Caco-2 (cell line): ENCODE measurements around the gene GMNN. TPM values are rescaled to one million over a fixed set of nuclear protein-coding genes. Genes with fewer than 3 reads are reported as not detected.

Source experiments
- BruUV-seq: library from RNA; stranded (reverse); fragments of 400-500 nt; replicated peaks from 2 replicates; lab custom pipeline; 2021; lab: Mats Ljungman, UMichigan
- CTCF ChIA-PET: fragments of 300-600 bp; sonication (Branson Sonifier 250); formaldehyde crosslinking; loops from one replicate; lab custom pipeline; 2022; ENCODE audit warnings: antibody characterized with exemption; lab: Charles Lee
- POLR2A ChIA-PET: fragments of 300-600 bp; sonication (Branson Sonifier 250); formaldehyde crosslinking; loops from one replicate; lab custom pipeline; 2022; ENCODE audit warnings: antibody characterized with exemption; lab: Charles Lee
- DNase-seq, 2 experiments: peaks; one replicate each; pipeline versions ENCODE4 v3.0.0 to v3.0.0-alpha.2; 2020 to 2022
- H3K27me3 ChIP-seq: replicated peaks from 2 replicates; pipeline ENCODE4 v1.6.0; 2011; ENCODE audit warnings: low read length; ENCODE audit not compliant: control insufficient read depth, insufficient read depth
- H3K36me3 ChIP-seq: 2 replicates; pipeline ENCODE4 v1.5.1; 2011; ENCODE audit warnings: low read length; ENCODE audit not compliant: control insufficient read depth, insufficient read depth
- H3K4me1 ChIP-seq: fragments of 250-450 bp; sonication (Bioruptor Pico); 2 replicates; pipeline ENCODE4 v1.5.1; 2020; ENCODE audit warnings: mild to moderate bottlenecking
- H3K4me3 ChIP-seq: 2 replicates; pipeline ENCODE4 v1.5.1; 2011; ENCODE audit warnings: low read depth, mild to moderate bottlenecking, control low read depth, low read length
- H3K9me3 ChIP-seq: fragments of 250-450 bp; sonication (Bioruptor Pico); 2 replicates; pipeline ENCODE4 v1.5.1; 2020; ENCODE audit warnings: mild to moderate bottlenecking, moderate library complexity
- H3K27ac Mint-ChIP-seq: one replicate; pipeline ENCODE4 v1.8.0; 2022; ENCODE audit warnings: mixed read lengths; ENCODE audit not compliant: unreplicated experiment
- H3K27me3 Mint-ChIP-seq: one replicate; pipeline ENCODE4 v1.8.0; 2022; ENCODE audit warnings: mixed read lengths; ENCODE audit not compliant: insufficient read depth, unreplicated experiment
- H3K36me3 Mint-ChIP-seq: one replicate; pipeline ENCODE4 v1.8.0; 2022; ENCODE audit warnings: mild to moderate bottlenecking, mixed read lengths; ENCODE audit not compliant: insufficient read depth, unreplicated experiment
- H3K4me1 Mint-ChIP-seq: one replicate; pipeline ENCODE4 v1.8.0; 2022; ENCODE audit warnings: low read depth, mixed read lengths; ENCODE audit not compliant: unreplicated experiment
- H3K4me3 Mint-ChIP-seq: one replicate; pipeline ENCODE4 v1.8.0; 2022; ENCODE audit warnings: mild to moderate bottlenecking, moderate library complexity, mixed read lengths; ENCODE audit not compliant: unreplicated experiment
- H3K9me3 Mint-ChIP-seq: one replicate; pipeline ENCODE4 v1.8.0; 2022; ENCODE audit warnings: mixed read lengths; ENCODE audit not compliant: unreplicated experiment
- intact Hi-C: fragments of 100-400 bp; cut with micrococcal nuclease; formaldehyde crosslinking; loops from one replicate; pipeline ENCODE4 v1.10.0; 2022; ENCODE audit not compliant: unreplicated experiment
- total RNA-seq: library from RNA; stranded (reverse); gene quantifications from 2 replicates; pipeline ENCODE4 v1.2.3, GENCODE V29; 2022
- TF ChIP-seq, protein P1 (sequence below), 2 experiments: fragments of 200-600 bp in 1 of 2; IDR thresholded peaks; 1 replicate in 1 of 2; 2 replicates in 1 of 2; pipeline versions ENCODE4 v1.5.1 to v1.8.0; 2011 to 2022; ENCODE audit warnings: antibody characterized with exemption in 1 of 2, control low read depth in 1 of 2, inconsistent platforms in 1 of 2, low read depth in 1 of 2, low read length in 1 of 2, mild to moderate bottlenecking in 1 of 2, moderate library complexity in 1 of 2; ENCODE audit not compliant: insufficient read depth in 1 of 2, severe bottlenecking in 1 of 2, unreplicated experiment in 1 of 2

Gene GMNN
- total RNA-seq, 1 experiment from 2014 or later: 66.5 TPM

DNA sequence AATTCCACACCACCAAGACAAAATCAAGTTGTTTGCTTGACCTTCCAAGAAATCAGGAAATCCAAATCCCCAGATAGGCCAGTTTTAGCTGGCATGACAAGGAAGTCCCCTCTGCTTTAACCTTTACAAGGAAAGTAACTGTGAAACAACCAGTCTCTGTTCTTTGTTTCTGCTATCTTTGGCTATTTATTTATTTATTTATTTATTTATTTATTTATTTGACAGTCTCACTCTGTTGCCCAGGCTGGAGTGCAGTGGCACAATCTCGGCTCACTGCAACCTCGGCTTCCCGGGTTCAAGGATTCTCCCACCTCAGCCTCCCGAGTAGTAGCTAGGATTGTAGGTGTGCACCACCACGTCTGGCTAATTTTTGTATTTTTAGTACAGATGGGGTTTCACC lies 14.5 kb upstream of the GMNN start:
- Histone ChIP-seq H3K27me3 (no peaks in the 10 kb centered on the region), H3K4me3 (no peak overlapping the region), H3K4me1 (peaks cover 1% of the 10 kb centered on the region; the same call in 1 of the 2 replicates), H3K36me3 (no peaks in the 10 kb centered on the region), H3K9me3 (no peaks in the 10 kb centered on the region)
- H3K4me1 Mint-ChIP-seq: peaks cover 14% of the 10 kb centered on the region
- ChIA-PET POLR2A (no interaction called here), CTCF (no interaction called here)
- no peaks in the 10 kb centered on the region for H3K36me3 Mint-ChIP-seq
- intact Hi-C loops: no loop called here
- TF ChIP-seq, protein P1, sequence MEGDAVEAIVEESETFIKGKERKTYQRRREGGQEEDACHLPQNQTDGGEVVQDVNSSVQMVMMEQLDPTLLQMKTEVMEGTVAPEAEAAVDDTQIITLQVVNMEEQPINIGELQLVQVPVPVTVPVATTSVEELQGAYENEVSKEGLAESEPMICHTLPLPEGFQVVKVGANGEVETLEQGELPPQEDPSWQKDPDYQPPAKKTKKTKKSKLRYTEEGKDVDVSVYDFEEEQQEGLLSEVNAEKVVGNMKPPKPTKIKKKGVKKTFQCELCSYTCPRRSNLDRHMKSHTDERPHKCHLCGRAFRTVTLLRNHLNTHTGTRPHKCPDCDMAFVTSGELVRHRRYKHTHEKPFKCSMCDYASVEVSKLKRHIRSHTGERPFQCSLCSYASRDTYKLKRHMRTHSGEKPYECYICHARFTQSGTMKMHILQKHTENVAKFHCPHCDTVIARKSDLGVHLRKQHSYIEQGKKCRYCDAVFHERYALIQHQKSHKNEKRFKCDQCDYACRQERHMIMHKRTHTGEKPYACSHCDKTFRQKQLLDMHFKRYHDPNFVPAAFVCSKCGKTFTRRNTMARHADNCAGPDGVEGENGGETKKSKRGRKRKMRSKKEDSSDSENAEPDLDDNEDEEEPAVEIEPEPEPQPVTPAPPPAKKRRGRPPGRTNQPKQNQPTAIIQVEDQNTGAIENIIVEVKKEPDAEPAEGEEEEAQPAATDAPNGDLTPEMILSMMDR (IDR thresholded peaks at IDR 0.05; ENCODE audit: insufficient read depth in 1 of 2, low read depth in 1 of 2, low read length in 1 of 2, severe bottlenecking in 1 of 2, unreplicated experiment in 1 of 2): no peak
- no peaks in the 10 kb centered on the region for H3K9me3 Mint-ChIP-seq
- H3K4me3 Mint-ChIP-seq: no peak overlapping the region
- no TSS peak for BruUV-seq
- H3K27me3 Mint-ChIP-seq: no peaks in the 10 kb centered on the region
- no peak overlapping the region for H3K27ac Mint-ChIP-seq
- DNase-seq: no peak

DNA sequence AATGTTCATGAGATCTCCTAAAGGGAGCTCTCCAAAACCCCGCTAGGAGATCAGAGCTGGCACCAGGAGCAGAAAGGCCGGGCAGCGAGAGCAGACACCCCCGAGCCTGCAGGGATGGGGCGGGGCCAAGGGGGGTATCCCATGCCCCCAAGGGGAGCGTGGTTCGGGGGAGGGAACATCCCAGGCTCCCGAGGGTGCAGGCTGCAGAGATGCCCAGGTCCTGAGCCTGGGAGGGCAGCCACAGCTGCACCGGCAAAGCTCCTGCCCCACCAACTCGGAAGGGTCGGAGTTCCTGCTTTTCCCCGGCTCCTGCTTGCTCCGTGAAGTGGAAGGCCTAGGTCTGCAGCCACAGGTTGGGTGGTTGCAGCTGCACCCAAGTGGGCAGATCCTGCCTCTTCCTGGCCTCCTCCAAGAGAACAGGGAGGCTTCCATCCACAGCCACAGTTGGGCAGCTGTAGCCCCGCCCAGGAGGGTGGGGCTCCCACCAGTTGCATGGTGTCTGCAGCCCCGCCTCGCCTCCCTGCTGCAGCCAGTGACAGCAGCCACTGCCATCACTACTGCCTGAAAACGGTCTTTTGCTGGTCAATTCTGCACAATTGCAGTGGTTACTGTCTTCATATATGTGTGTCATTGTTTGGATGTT lies 13.4 kb upstream of the GMNN start:
- H3K36me3 ChIP-seq: no peaks in the 10 kb centered on the region
- no peaks in the 10 kb centered on the region for H3K9me3 ChIP-seq
- H3K4me1 ChIP-seq: no peaks in the 10 kb centered on the region; the same call in 1 of the 2 replicates
- no peak for DNase-seq
- H3K27me3 ChIP-seq: no peaks in the 10 kb centered on the region
- CTCF ChIA-PET: no interaction called here
- no peaks in the 10 kb centered on the region for H3K36me3 Mint-ChIP-seq
- TF ChIP-seq, protein P1 (IDR thresholded peaks at IDR 0.05; ENCODE audit: insufficient read depth in 1 of 2, low read depth in 1 of 2, low read length in 1 of 2, severe bottlenecking in 1 of 2, unreplicated experiment in 1 of 2): no peak
- no peaks in the 10 kb centered on the region for H3K27me3 Mint-ChIP-seq
- H3K4me3 Mint-ChIP-seq: no peak overlapping the region
- peaks cover 14% of the 10 kb centered on the region for H3K4me1 Mint-ChIP-seq
- POLR2A ChIA-PET: no interaction called here
- H3K4me3 ChIP-seq: no peak overlapping the region
- no peaks in the 10 kb centered on the region for H3K9me3 Mint-ChIP-seq
- H3K27ac Mint-ChIP-seq: no peak overlapping the region
- BruUV-seq: no TSS peak
- intact Hi-C loops: no loop called here

DNA sequence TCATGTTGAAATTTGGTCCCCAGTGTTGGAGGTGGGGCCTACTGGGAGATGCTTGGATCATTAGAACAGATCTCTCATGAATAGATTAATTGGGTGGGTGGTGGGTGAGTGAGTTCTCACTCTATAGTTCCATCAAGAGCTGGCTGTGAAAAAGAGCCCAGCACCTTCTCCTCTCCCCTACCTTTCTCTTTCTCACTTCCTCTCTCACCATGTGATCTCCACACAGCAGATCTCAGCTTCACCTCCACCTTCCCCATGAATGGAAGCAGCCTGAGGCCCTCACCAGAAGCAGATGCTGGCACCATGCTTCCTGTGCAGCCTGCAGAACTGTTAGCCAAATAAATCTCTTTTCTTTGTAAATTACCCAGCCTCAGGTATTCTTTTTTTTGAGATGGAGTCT lies 12.9 kb upstream of the GMNN start:
- Histone ChIP-seq H3K4me3 (no peak overlapping the region), H3K36me3 (no peaks in the 10 kb centered on the region), H3K9me3 (no peaks in the 10 kb centered on the region), H3K4me1 (no peaks in the 10 kb centered on the region; the same call in 1 of the 2 replicates), H3K27me3 (no peaks in the 10 kb centered on the region)
- no peaks in the 10 kb centered on the region for H3K27me3 Mint-ChIP-seq
- peaks cover 14% of the 10 kb centered on the region for H3K4me1 Mint-ChIP-seq
- CTCF ChIA-PET: no interaction called here
- no TSS peak for BruUV-seq
- intact Hi-C loops: no loop called here
- H3K4me3 Mint-ChIP-seq: no peak overlapping the region
- POLR2A ChIA-PET: no interaction called here
- H3K36me3 Mint-ChIP-seq: no peaks in the 10 kb centered on the region
- H3K9me3 Mint-ChIP-seq: no peaks in the 10 kb centered on the region
- DNase-seq: no peak
- H3K27ac Mint-ChIP-seq: no peak overlapping the region
- TF ChIP-seq, protein P1 (IDR thresholded peaks at IDR 0.05; ENCODE audit: insufficient read depth in 1 of 2, low read depth in 1 of 2, low read length in 1 of 2, severe bottlenecking in 1 of 2, unreplicated experiment in 1 of 2): no peak
